ENCODE results near the gene BRI3. TPM values are rescaled to one million over a fixed set of nuclear protein-coding genes. Genes with fewer than 3 reads are reported as not detected.

Gene BRI3
- total and polyA plus RNA-seq, 11 donors: 51.0 to 274 (median 229) TPM

DNA sequence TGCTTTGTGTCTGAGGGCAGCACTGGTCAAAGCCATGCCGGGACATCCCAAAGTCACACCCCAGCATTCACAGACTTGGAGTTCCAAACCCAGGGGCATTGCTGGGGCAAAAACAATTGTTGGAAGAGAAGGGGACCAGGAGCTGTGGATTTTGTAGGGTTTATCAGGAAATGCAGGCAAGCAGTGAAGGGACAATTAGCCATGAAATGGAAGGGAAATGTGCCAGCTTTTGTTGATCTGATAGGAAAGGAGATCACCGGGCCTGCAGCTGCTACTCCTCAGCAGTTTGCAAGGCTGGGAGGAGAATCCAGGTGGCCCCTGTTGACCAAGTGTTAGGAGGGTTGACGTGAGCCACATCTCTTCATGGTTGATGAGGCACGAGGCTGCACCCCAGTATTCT is 2.5 kb upstream of the BRI3 start:
- no peak for DNase-seq

GRCh38 chr7:98280296-98280695 is 1.2 kb upstream of the BRI3 start:
- intact Hi-C loops (cut with DNase I): loop anchor here in 5 of 10 donors (5.0 to 10.0 kb wide), 4 partner anchors 33 to 1135 kb away; no protein-coding TSS in a partner anchor
- H3K9me3 ChIP-seq: no peaks in the 10 kb centered on the region
- no peak for ATAC-seq
- no peak for DNase-seq
- H3K4me3 ChIP-seq: peak overlapping the region in 10 of 12 donors; percentile 67 to 98 (median 78)
- peaks cover 0 to 15% (median 0%) of the 10 kb centered on the region in 9 donors for H3K36me3 ChIP-seq
- no peaks in the 10 kb centered on the region for H3K27me3 ChIP-seq
- 56 to 67% (median 60%) methylated on average over 7 of the region's 7 CpGs for WGBS, 4 donors
- H3K27ac ChIP-seq: peak overlapping the region in 10 of 12 donors; percentile 63 to 99 (median 91)
- H3K4me1 ChIP-seq: peaks cover 9 to 46% (median 31%) of the 10 kb centered on the region in 12 donors
- no peak for TF ChIP-seq CTCF (IDR thresholded peaks at IDR 0.05)
- no peak for TF ChIP-seq POLR2A (IDR thresholded peaks at IDR 0.05)

More for the DNA sequence above, 2.5 kb upstream of the BRI3 start:
- WGBS, 4 donors: 76 to 82% (median 81%) methylated on average over 4 of the region's 4 CpGs
- H3K4me1 ChIP-seq: peaks cover 0 to 33% (median 18%) of the 10 kb centered on the region in 12 donors
- peaks cover 0 to 10% (median 0%) of the 10 kb centered on the region in 9 donors for H3K36me3 ChIP-seq
- intact Hi-C loops (cut with DNase I): no loop called here
- H3K9me3 ChIP-seq: no peaks in the 10 kb centered on the region
- no peak overlapping the region for H3K27ac ChIP-seq
- ATAC-seq: no peak
- no peak for TF ChIP-seq CTCF (IDR thresholded peaks at IDR 0.05)
- TF ChIP-seq POLR2A (IDR thresholded peaks at IDR 0.05): no peak
- H3K27me3 ChIP-seq: no peaks in the 10 kb centered on the region
- no peak overlapping the region for H3K4me3 ChIP-seq

GRCh38 chr7:98281757-98282606 is 496 bp downstream of the BRI3 start:
- DNase-seq (peak; percentile 47 to 82 (median 58)), ATAC-seq (peak in 1 of 4 donors; percentile 0)
- no peaks in the 10 kb centered on the region for H3K9me3 ChIP-seq
- H3K27ac ChIP-seq: peak overlapping the region; percentile 79 to 99 (median 96)
- peaks cover 25 to 58% (median 45%) of the 10 kb centered on the region in 12 donors for H3K4me1 ChIP-seq
- H3K4me3 ChIP-seq: peak overlapping the region; percentile 65 to 98 (median 86)
- intact Hi-C loops (cut with DNase I): loop anchor here in 6 of 10 donors (2.0 to 10.0 kb wide), 5 partner anchors 31 to 1133 kb away; no protein-coding TSS in a partner anchor
- 1 to 2% (median 1%) methylated on average over 23 to 77 of the region's 77 CpGs for WGBS, 4 donors
- H3K36me3 ChIP-seq: peaks cover 0 to 15% (median 0%) of the 10 kb centered on the region in 9 donors
- no peak for TF ChIP-seq CTCF (IDR thresholded peaks at IDR 0.05)
- no peak for TF ChIP-seq POLR2A (IDR thresholded peaks at IDR 0.05)
- H3K27me3 ChIP-seq: no peaks in the 10 kb centered on the region

DNA sequence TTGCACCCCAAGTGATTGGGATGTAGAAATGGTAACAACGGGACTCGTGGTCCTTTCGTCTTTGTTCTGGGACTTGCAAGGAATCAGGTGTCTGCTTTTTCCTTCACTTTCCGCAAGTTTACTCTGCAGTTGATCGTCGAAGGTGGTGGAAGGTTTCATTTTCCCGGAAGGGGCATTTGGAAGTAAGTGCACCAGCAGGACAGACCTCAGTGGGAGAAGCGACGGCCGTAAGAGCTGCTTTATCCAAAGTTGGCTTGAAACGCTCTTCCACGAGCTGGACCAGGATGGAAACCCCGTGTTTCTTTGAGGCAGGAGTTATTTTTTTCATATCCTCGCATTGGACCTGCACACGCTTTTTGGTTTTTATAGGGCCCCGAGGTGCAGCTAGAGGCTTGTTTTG is 1.2 kb downstream of the BRI3 start:
- ATAC-seq: no peak
- Histone ChIP-seq H3K4me3 (peak overlapping the region; percentile 65 to 98 (median 86)), H3K9me3 (no peaks in the 10 kb centered on the region), H3K27ac (peak overlapping the region; percentile 79 to 99 (median 96)), H3K4me1 (peaks cover 33 to 65% (median 53%) of the 10 kb centered on the region in 12 donors), H3K27me3 (no peaks in the 10 kb centered on the region), H3K36me3 (peaks cover 0 to 15% (median 0%) of the 10 kb centered on the region in 9 donors)
- intact Hi-C loops (cut with DNase I): loop anchor here in 6 of 10 donors (2.0 to 10.0 kb wide), 5 partner anchors 32 to 1132 kb away; no protein-coding TSS in a partner anchor
- DNase-seq: no peak
- TF ChIP-seq POLR2A (IDR thresholded peaks at IDR 0.05): no peak
- TF ChIP-seq CTCF (IDR thresholded peaks at IDR 0.05): no peak
- WGBS, 4 donors: 16 to 24% (median 16%) methylated on average over 16 of the region's 16 CpGs

All from heart left ventricle (tissue), 16 donors.